Measurements from ENCODE around the gene SAMD14. TPM values are rescaled to one million over a fixed set of nuclear protein-coding genes. Genes with fewer than 3 reads are reported as not detected.

Gene SAMD14
- total and polyA plus RNA-seq, 2 donors = 0.42 to 0.62 TPM

- Histone ChIP-seq H3K36me3 (ENCODE audit: control insufficient read depth in 2 of 2, insufficient read depth in 2 of 2, low read length in 1 of 2) (peaks cover 94 to 100% of the 10 kb centered on the region in 2 donors), H3K27ac (ENCODE audit: low read depth in 1 of 2, low read length in 1 of 2) (peak overlapping the region in 1 of 2 donors; percentile 46), H3K9me3 (ENCODE audit: control insufficient read depth in 2 of 2, insufficient read depth in 1 of 2, low read length in 1 of 2) (no peaks in the 10 kb centered on the region), H3K4me3 (ENCODE audit: low read length in 2 of 2) (no peak overlapping the region), H3K27me3 (ENCODE audit: control insufficient read depth in 2 of 2, insufficient read depth in 1 of 2, low read length in 1 of 2) (no peaks in the 10 kb centered on the region), H3K4me1 (ENCODE audit: control insufficient read depth in 2 of 2, insufficient read depth in 2 of 2, low read length in 2 of 2) (peaks cover 2 to 13% of the 10 kb centered on the region in 2 donors)
- 40% methylated on average over 19 of the region's 19 CpGs for WGBS
- peak in 3 of 9 donors; percentile 58 to 72 (median 63) for DNase-seq (ENCODE audit: low read depth in 6 of 9, low spot score in 9 of 9)
Observed at GRCh38 chr17:50139950-50140885, 10.3 kb upstream of the SAMD14 start.

- WGBS = 93% methylated on average over 15 of the region's 15 CpGs
- Histone ChIP-seq H3K27ac (ENCODE audit: low read depth in 1 of 2, low read length in 1 of 2) (no peak overlapping the region), H3K9me3 (ENCODE audit: control insufficient read depth in 2 of 2, insufficient read depth in 1 of 2, low read length in 1 of 2) (no peaks in the 10 kb centered on the region), H3K27me3 (ENCODE audit: control insufficient read depth in 2 of 2, insufficient read depth in 1 of 2, low read length in 1 of 2) (no peaks in the 10 kb centered on the region), H3K4me3 (ENCODE audit: low read length in 2 of 2) (no peak overlapping the region), H3K4me1 (ENCODE audit: control insufficient read depth in 2 of 2, insufficient read depth in 2 of 2, low read length in 2 of 2) (peaks cover 2 to 13% of the 10 kb centered on the region in 2 donors), H3K36me3 (ENCODE audit: control insufficient read depth in 2 of 2, insufficient read depth in 2 of 2, low read length in 1 of 2) (peaks cover 92 to 100% of the 10 kb centered on the region in 2 donors)
- no peak for DNase-seq (ENCODE audit: low read depth in 6 of 9, low spot score in 9 of 9)
Observed at GRCh38 chr17:50139185-50139783, 9.3 kb upstream of the SAMD14 start.

- 99% methylated on average over 4 of the region's 4 CpGs for WGBS
- Histone ChIP-seq H3K9me3 (ENCODE audit: control insufficient read depth in 2 of 2, insufficient read depth in 1 of 2, low read length in 1 of 2) (no peaks in the 10 kb centered on the region), H3K4me3 (ENCODE audit: low read length in 2 of 2) (no peak overlapping the region), H3K4me1 (ENCODE audit: control insufficient read depth in 2 of 2, insufficient read depth in 2 of 2, low read length in 2 of 2) (peaks cover 2 to 13% of the 10 kb centered on the region in 2 donors), H3K36me3 (ENCODE audit: control insufficient read depth in 2 of 2, insufficient read depth in 2 of 2, low read length in 1 of 2) (peaks cover 76 to 80% of the 10 kb centered on the region in 2 donors), H3K27me3 (ENCODE audit: control insufficient read depth in 2 of 2, insufficient read depth in 1 of 2, low read length in 1 of 2) (peaks cover 1 to 3% of the 10 kb centered on the region in 2 donors), H3K27ac (ENCODE audit: low read depth in 1 of 2, low read length in 1 of 2) (no peak overlapping the region)
- no peak for DNase-seq (ENCODE audit: low read depth in 6 of 9, low spot score in 9 of 9)
Observed at GRCh38 chr17:50137042-50137441, 7.1 kb upstream of the SAMD14 start.

- WGBS = 97% methylated on average over 11 of the region's 11 CpGs
- Histone ChIP-seq H3K27ac (ENCODE audit: low read depth in 1 of 2, low read length in 1 of 2) (no peak overlapping the region), H3K36me3 (ENCODE audit: control insufficient read depth in 2 of 2, insufficient read depth in 2 of 2, low read length in 1 of 2) (peaks cover 68 to 71% of the 10 kb centered on the region in 2 donors), H3K9me3 (ENCODE audit: control insufficient read depth in 2 of 2, insufficient read depth in 1 of 2, low read length in 1 of 2) (no peaks in the 10 kb centered on the region), H3K4me1 (ENCODE audit: control insufficient read depth in 2 of 2, insufficient read depth in 2 of 2, low read length in 2 of 2) (peaks cover 2 to 13% of the 10 kb centered on the region in 2 donors), H3K27me3 (ENCODE audit: control insufficient read depth in 2 of 2, insufficient read depth in 1 of 2, low read length in 1 of 2) (peaks cover 7 to 10% of the 10 kb centered on the region in 2 donors), H3K4me3 (ENCODE audit: low read length in 2 of 2) (no peak overlapping the region)
- DNase-seq (ENCODE audit: low read depth in 6 of 9, low spot score in 9 of 9) = no peak
Observed at GRCh38 chr17:50136096-50136687, 6.2 kb upstream of the SAMD14 start.

GRCh38 chr17:50135316-50136095, 5.5 kb upstream of the SAMD14 start:
- no peak for DNase-seq (ENCODE audit: low read depth in 6 of 9, low spot score in 9 of 9)
- H3K27ac ChIP-seq (ENCODE audit: low read depth in 1 of 2, low read length in 1 of 2) = no peak overlapping the region
- WGBS = 96% methylated on average over 16 of the region's 16 CpGs

GRCh38 chr17:50134206-50135110, 4.5 kb upstream of the SAMD14 start:
- H3K4me1 ChIP-seq (ENCODE audit: control insufficient read depth in 2 of 2, insufficient read depth in 2 of 2, low read length in 2 of 2) = peaks cover 0 to 8% of the 10 kb centered on the region in 2 donors
- H3K36me3 ChIP-seq (ENCODE audit: control insufficient read depth in 2 of 2, insufficient read depth in 2 of 2, low read length in 1 of 2) = peaks cover 54 to 55% of the 10 kb centered on the region in 2 donors
- H3K9me3 ChIP-seq (ENCODE audit: control insufficient read depth in 2 of 2, insufficient read depth in 1 of 2, low read length in 1 of 2) = no peaks in the 10 kb centered on the region
- no peak overlapping the region for H3K4me3 ChIP-seq (ENCODE audit: low read length in 2 of 2)
- no peak for DNase-seq (ENCODE audit: low read depth in 6 of 9, low spot score in 9 of 9)
- WGBS = 93% methylated on average over 16 of the region's 16 CpGs
- H3K27ac ChIP-seq (ENCODE audit: low read depth in 1 of 2, low read length in 1 of 2) = no peak overlapping the region
- H3K27me3 ChIP-seq (ENCODE audit: control insufficient read depth in 2 of 2, insufficient read depth in 1 of 2, low read length in 1 of 2) = peaks cover 18 to 26% of the 10 kb centered on the region in 2 donors

More at GRCh38 chr17:50135316-50136095, 5.5 kb upstream of the SAMD14 start:
- peaks cover 0 to 10% of the 10 kb centered on the region in 2 donors for H3K4me1 ChIP-seq (ENCODE audit: control insufficient read depth in 2 of 2, insufficient read depth in 2 of 2, low read length in 2 of 2)
- H3K27me3 ChIP-seq (ENCODE audit: control insufficient read depth in 2 of 2, insufficient read depth in 1 of 2, low read length in 1 of 2) = peaks cover 8 to 17% of the 10 kb centered on the region in 2 donors
- no peaks in the 10 kb centered on the region for H3K9me3 ChIP-seq (ENCODE audit: control insufficient read depth in 2 of 2, insufficient read depth in 1 of 2, low read length in 1 of 2)
- peaks cover 61 to 65% of the 10 kb centered on the region in 2 donors for H3K36me3 ChIP-seq (ENCODE audit: control insufficient read depth in 2 of 2, insufficient read depth in 2 of 2, low read length in 1 of 2)
- no peak overlapping the region for H3K4me3 ChIP-seq (ENCODE audit: low read length in 2 of 2)

- Histone ChIP-seq H3K27me3 (ENCODE audit: control insufficient read depth in 2 of 2, insufficient read depth in 1 of 2, low read length in 1 of 2) (peaks cover 25 to 33% of the 10 kb centered on the region in 2 donors), H3K4me1 (ENCODE audit: control insufficient read depth in 2 of 2, insufficient read depth in 2 of 2, low read length in 2 of 2) (peaks cover 0 to 9% of the 10 kb centered on the region in 2 donors), H3K27ac (ENCODE audit: low read depth in 1 of 2, low read length in 1 of 2) (no peak overlapping the region), H3K9me3 (ENCODE audit: control insufficient read depth in 2 of 2, insufficient read depth in 1 of 2, low read length in 1 of 2) (peaks cover 0 to under 1% of the 10 kb centered on the region in 2 donors), H3K4me3 (ENCODE audit: low read length in 2 of 2) (no peak overlapping the region), H3K36me3 (ENCODE audit: control insufficient read depth in 2 of 2, insufficient read depth in 2 of 2, low read length in 1 of 2) (peaks cover 47 to 48% of the 10 kb centered on the region in 2 donors)
- no peak for DNase-seq (ENCODE audit: low read depth in 6 of 9, low spot score in 9 of 9)
- WGBS = 91% methylated on average over 16 of the region's 16 CpGs
Observed at GRCh38 chr17:50133769-50134099, 3.8 kb upstream of the SAMD14 start.

Measured in thymus (tissue), 11 donors.